ENCODE data around the gene KL. TPM values are rescaled to one million over a fixed set of nuclear protein-coding genes. Genes with fewer than 3 reads are reported as not detected.

KL gene
- total RNA-seq, 1 experiment from 2014 or later: not detected

GRCh38 chr13:33092073-33092987 lies 76.1 kb downstream of the KL start:
- Histone ChIP-seq H3K27ac (ENCODE audit: low read depth, low read length) (no peak overlapping the region), H3K4me2 (ENCODE audit: low read length) (no peak overlapping the region), H3K27me3 (ENCODE audit: insufficient read depth, low read length) (no peaks in the 10 kb centered on the region), H3K9me3 (ENCODE audit: control insufficient read depth in 1 of 2, insufficient read depth in 1 of 2, low read depth in 1 of 2, low read length in 2 of 2) (no peaks in the 10 kb centered on the region), H3K79me2 (ENCODE audit: insufficient read depth, low read length) (no peaks in the 10 kb centered on the region), H2AFZ (ENCODE audit: low read depth, low read length, poor library complexity, severe bottlenecking) (no peak overlapping the region), H4K20me1 (ENCODE audit: insufficient read depth) (no peaks in the 10 kb centered on the region), H3K9me2 (ENCODE audit: insufficient read depth) (no peaks in the 10 kb centered on the region), H3K4me1 (ENCODE audit: control insufficient read depth in 1 of 2, insufficient read depth in 2 of 2, low read length in 2 of 2) (peaks cover 0 to 7% of the 10 kb centered on the region in 2 experiments; a peak in 1 of 4 replicates), H3K9ac (ENCODE audit: low read length) (no peak overlapping the region), H3K4me3 (replicated peaks in 1 of 2; ENCODE audit: low read depth in 1 of 2, low read length in 2 of 2) (no peak overlapping the region), H3K36me3 (ENCODE audit: control insufficient read depth in 1 of 2, insufficient read depth in 2 of 2, low read length in 2 of 2) (no peaks in the 10 kb centered on the region)
- TF ChIP-seq REST (IDR thresholded peaks at IDR 0.05; ENCODE audit: low read depth) (no peak), SP1 (IDR thresholded peaks at IDR 0.05; ENCODE audit: low read depth) (no peak), CBX3 (IDR thresholded peaks at IDR 0.05; ENCODE audit: low read depth) (no peak), FOSL1 (IDR thresholded peaks at IDR 0.05; ENCODE audit: low read depth) (no peak), RAD21 (IDR thresholded peaks at IDR 0.05; ENCODE audit: low read depth) (no peak), POLR2AphosphoS5 (IDR thresholded peaks at IDR 0.05; ENCODE audit: low read depth, low read length) (no peak), MAX (IDR thresholded peaks at IDR 0.05) (no peak), ZBTB33 (IDR thresholded peaks at IDR 0.05; ENCODE audit: extremely low read depth, insufficient replicate concordance, low read length) (no peak), SIN3A (IDR thresholded peaks at IDR 0.05; ENCODE audit: low read depth) (no peak), EGR1 (IDR thresholded peaks at IDR 0.05; ENCODE audit: low read depth) (no peak), EZH2phosphoT487 (IDR thresholded peaks at IDR 0.05; ENCODE audit: borderline replicate concordance) (no peak), ZNF274 (IDR thresholded peaks at IDR 0.05; ENCODE audit: low read depth, low read length) (no peak), CEBPB (IDR thresholded peaks at IDR 0.05; ENCODE audit: low read depth) (no peak), JUND (IDR thresholded peaks at IDR 0.05) (no peak), SRF (IDR thresholded peaks at IDR 0.05; ENCODE audit: low read depth) (no peak), TCF7L2 (IDR thresholded peaks at IDR 0.05; ENCODE audit: borderline replicate concordance, extremely low read depth, insufficient read depth, insufficient read length) (no peak), ATF3 (IDR thresholded peaks at IDR 0.05) (no peak), POLR2A (IDR thresholded peaks at IDR 0.05; ENCODE audit: borderline replicate concordance, extremely low read depth, insufficient read depth, insufficient read length) (no peak), ELF1 (IDR thresholded peaks at IDR 0.05; ENCODE audit: borderline replicate concordance, low read depth) (no peak)
- intact Hi-C loops (cut with micrococcal nuclease): no loop called here
- ChIA-PET RAD21 (ENCODE audit: low non-redundant PET in 1 of 2, low total read pairs in 2 of 2, uncharacterized antibody in 2 of 2, unreplicated experiment in 2 of 2) (no interaction called here), CTCF (no interaction called here), POLR2A (no interaction called here)
- DNase-seq (ENCODE audit: low read depth, low spot score) (no peak), ATAC-seq (no peak)
- no TSS peak for BruUV-seq (replicated peaks)

Measured in HCT116 (cell line).